HepG2 (cell line): ENCODE data around the gene CHRM5. TPM values are rescaled to one million over a fixed set of nuclear protein-coding genes. Genes with fewer than 3 reads are reported as not detected.

Experiments
- ATAC-seq: fragments of 200-7000 bp; cut with Tn5 transposase; 3 replicates; pipeline ENCODE4 v1.9.1; 2020; ENCODE audit warnings: mild to moderate bottlenecking, moderate library complexity
- BruUV-seq: library from RNA; stranded (reverse); fragments of 400-500 nt; replicated peaks from 2 replicates; lab custom pipeline; 2021; lab: Mats Ljungman, UMichigan
- CTCF ChIA-PET: fragments of 300-600 bp; formaldehyde crosslinking; extraction: SDS; loops from one replicate; lab custom pipeline; 2021; ENCODE audit warnings: low total read pairs, inconsistent platforms, low intra/inter-chr PET ratio; lab: Yijun Ruan, JAX
- POLR2A ChIA-PET: fragments of 350-600 bp; sonication (Branson Sonifier 250); formaldehyde crosslinking; loops from one replicate; lab custom pipeline; 2020; ENCODE audit warnings: antibody characterized with exemption, inconsistent platforms; lab: Yijun Ruan, JAX
- DNase-seq: peaks from one replicate; pipeline ENCODE4 v3.0.0-alpha.2; 2015; ENCODE audit warnings: low spot score
- FAIRE-seq: peaks from 3 replicates; lab custom pipeline; 2011; peaks lifted over from hg19 to GRCh38; lab: Jason Lieb, UNC
- H2AFZ ChIP-seq: one replicate; pipeline ENCODE4 v1.6.1; 2011; ENCODE audit warnings: low read length, inconsistent platforms
- H3K27ac ChIP-seq: fragments of 300-600 bp; 3 replicates; pipeline ENCODE4 v1.8.0; 2011; ENCODE audit warnings: mixed run types, mild to moderate bottlenecking, mixed read lengths, low read length, inconsistent platforms; ENCODE audit not compliant: insufficient read depth; ENCODE audit errors: extremely low read length
- H3K27me3 ChIP-seq, 2 experiments: fragments of 200-600 bp in 1 of 2; 2 replicates in 1 of 2; 3 replicates in 1 of 2; pipeline versions ENCODE4 v1.6.0 to v1.8.0; 2011; ENCODE audit warnings: low read length in 2 of 2, mild to moderate bottlenecking in 2 of 2, moderate library complexity in 2 of 2, inconsistent platforms in 1 of 2; ENCODE audit not compliant: insufficient read depth in 2 of 2, control insufficient read depth in 1 of 2
- H3K36me3 ChIP-seq, 2 experiments: fragments of 200-600 bp in 1 of 2; replicated peaks in 1 of 2; 2 replicates in 1 of 2; 3 replicates in 1 of 2; pipeline versions ENCODE4 v1.5.1 to v1.8.0; 2011; ENCODE audit warnings: low read length in 2 of 2, inconsistent platforms in 1 of 2; ENCODE audit not compliant: insufficient read depth in 2 of 2, control insufficient read depth in 1 of 2
- H3K4me1 ChIP-seq: 2 replicates; pipeline ENCODE4 v1.5.1; 2012; ENCODE audit warnings: low read length, inconsistent platforms; ENCODE audit not compliant: insufficient read depth
- H3K4me2 ChIP-seq: 2 replicates; pipeline ENCODE4 v1.6.0; 2011; ENCODE audit warnings: low read depth, low read length, inconsistent platforms
- H3K4me3 ChIP-seq, 3 experiments: fragments of 200-600 bp in 1 of 3; sonication (generic), shearing (Covaris generic) in 1 of 3; replicated peaks in 1 of 3; 2 replicates each; pipeline ENCODE4 v1.5.1; 2011 to 2016; ENCODE audit warnings: low read length in 3 of 3, inconsistent platforms in 2 of 3, low read depth in 2 of 3, mild to moderate bottlenecking in 2 of 3, control low read depth in 1 of 3, mixed read lengths in 1 of 3; ENCODE audit not compliant: insufficient read depth in 1 of 3
- H3K79me2 ChIP-seq: one replicate; pipeline ENCODE4 v1.6.1; 2011; ENCODE audit warnings: low read length, inconsistent platforms; ENCODE audit not compliant: insufficient read depth
- H3K9ac ChIP-seq: 2 replicates; pipeline ENCODE4 v1.6.0; 2011; ENCODE audit warnings: mild to moderate bottlenecking, low read depth, low read length, inconsistent platforms; ENCODE audit not compliant: insufficient read depth
- H3K9me3 ChIP-seq: 2 replicates; pipeline ENCODE4 v1.5.1; 2012; ENCODE audit warnings: mild to moderate bottlenecking, low read length
- H4K20me1 ChIP-seq: 2 replicates; pipeline ENCODE4 v1.6.0; 2011; ENCODE audit warnings: inconsistent platforms, mild to moderate bottlenecking, low read length, moderate library complexity; ENCODE audit not compliant: insufficient read depth
- CAMTA2 ChIP-seq: sonication (generic); formaldehyde crosslinking; IDR thresholded peaks from 2 replicates; pipeline ENCODE4 v1.4.0; 2020; ENCODE audit warnings: mild to moderate bottlenecking, missing genetic modification reagents, borderline replicate concordance
- RFXANK ChIP-seq: IDR thresholded peaks from 2 replicates; pipeline ENCODE4 v1.6.1; 2016
- SMAD1 ChIP-seq: sonication (generic); formaldehyde crosslinking; IDR thresholded peaks from 2 replicates; pipeline ENCODE4 v1.4.0; 2020; ENCODE audit warnings: missing genetic modification reagents, low read depth, mild to moderate bottlenecking, borderline replicate concordance
- SMC3 ChIP-seq: IDR thresholded peaks from 2 replicates; pipeline ENCODE4 v1.6.1; 2011; ENCODE audit warnings: low read length, improper control_type of control experiment
- ZNF563 ChIP-seq: sonication (generic); formaldehyde crosslinking; IDR thresholded peaks from 2 replicates; pipeline ENCODE4 v1.8.0; 2022; ENCODE audit warnings: mild to moderate bottlenecking, moderate library complexity, missing genetic modification reagents
- WGBS: methylation state at CpG from one replicate; pipeline ENCODE4 v1.1.6; 2017; ENCODE audit warnings: low lambda C conversion rate; 5-methylcytosine and 5-hydroxymethylcytosine counted together
- in situ Hi-C: cut with HindIII; loops from 2 replicates; pipeline ENCODE4 v1.10.0; 2017; ENCODE audit warnings: low pct_unique_long_range_greater_than_20kb; ENCODE audit not compliant: extremely low pct_ligation_motif_present
- intact Hi-C: fragments of 100-400 bp; cut with micrococcal nuclease; formaldehyde crosslinking; loops from one replicate; pipeline ENCODE4 v1.10.0; 2022; ENCODE audit not compliant: unreplicated experiment
- polyA plus RNA-seq, 8 experiments: library from polyadenylated mRNA; depleted of rRNA in 3 of 8; stranded (reverse) in 7 of 8; unstranded in 1 of 8; fragments of >200 nt; fragmentation: Illumina TruSeq in 4 of 8; extraction: Trizol in 4 of 8; gene quantifications; 2 replicates each; pipeline versions ENCODE4 v1.2.1 to v1.2.3, GENCODE V29; 2011 to 2016; ENCODE audit warnings: low read depth in 4 of 8, missing spikeins in 1 of 8, mixed read lengths in 1 of 8; ENCODE audit not compliant: insufficient read depth in 1 of 8
- total RNA-seq, 5 experiments: library from RNA; depleted of rRNA; stranded (reverse); fragments of >200 nt; fragmentation: Illumina TruSeq; extraction: Trizol; gene quantifications; 2 replicates each; pipeline ENCODE4 v1.2.3, GENCODE V29; 2016; ENCODE audit warnings: low read depth in 1 of 5

CHRM5 gene
- total and polyA plus RNA-seq, 2 of the 13 experiments (the other 11 are each of a cell fraction or from before 2014, with no cell fraction given) = not detected

DNA sequence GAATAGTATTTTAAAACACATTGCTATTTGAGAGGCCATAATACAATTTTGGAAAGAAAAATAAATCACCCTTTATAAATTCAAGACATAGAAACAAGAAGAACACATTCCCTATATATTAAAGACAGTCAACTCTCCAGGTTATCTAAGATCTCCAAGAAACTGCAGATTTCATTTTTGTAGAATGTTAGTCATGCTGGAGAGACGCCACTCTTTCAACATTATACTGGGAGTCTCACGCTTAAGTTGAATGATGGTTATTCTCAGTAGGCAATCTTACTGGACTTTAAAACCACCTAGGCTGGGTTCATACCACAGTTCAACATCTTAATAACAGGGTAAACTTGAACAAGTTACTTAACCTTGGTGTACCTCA, 3.6 kb upstream of the CHRM5 start:
- in situ Hi-C loops = no loop called here
- Histone ChIP-seq H3K4me2 (no peak overlapping the region), H3K27me3 (no peaks in the 10 kb centered on the region; a peak in 1 of 5 replicates), H3K4me1 (no peaks in the 10 kb centered on the region), H3K79me2 (no peaks in the 10 kb centered on the region), H3K9ac (no peak overlapping the region), H3K4me3 (no peak overlapping the region), H2AFZ (no peak overlapping the region), H3K36me3 (no peaks in the 10 kb centered on the region), H3K9me3 (no peaks in the 10 kb centered on the region), H3K27ac (no peak overlapping the region), H4K20me1 (no peaks in the 10 kb centered on the region)
- POLR2A ChIA-PET = no interaction called here
- no peak for FAIRE-seq
- no peak for ATAC-seq
- no TSS peak for BruUV-seq
- TF ChIP-seq CAMTA2 (CRISPR knock-in tag) (no peak), SMAD1 (CRISPR knock-in tag) (no peak), ZNF563 (no peak)
- DNase-seq = no peak
- CTCF ChIA-PET = interaction anchor here (1.1 to 1.6 kb wide), 4 partner anchors 206 to 229 kb away, joined by 3 to 9 read pairs (median 4); no protein-coding TSS in a partner anchor
- WGBS = 100% methylated on average over 2 of the region's 2 CpGs
- intact Hi-C loops = loop anchor here (1.0 kb wide), 1 partner anchor 229 kb away; no protein-coding TSS in a partner anchor

DNA sequence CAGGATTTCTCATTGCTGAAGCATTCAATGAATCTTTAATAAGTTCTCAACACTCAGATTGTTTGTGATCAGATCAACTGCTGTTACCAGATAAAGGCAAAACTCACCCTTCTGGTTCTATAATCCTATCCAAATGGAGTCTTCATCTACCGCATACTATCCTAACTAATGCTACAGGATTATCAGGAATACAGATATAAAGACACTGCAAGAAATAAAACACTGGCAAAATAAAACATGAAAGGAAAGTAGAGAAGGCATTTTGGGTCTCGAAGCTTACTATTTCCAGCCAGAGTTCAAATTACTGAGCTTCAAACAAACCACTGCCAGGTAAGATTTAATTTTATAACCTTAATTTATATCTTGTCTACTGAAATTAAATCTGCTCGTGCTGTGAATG, 524 bp downstream of the CHRM5 start:
- Histone ChIP-seq H3K4me1 (no peaks in the 10 kb centered on the region), H3K27me3 (no peaks in the 10 kb centered on the region; a peak in 1 of 5 replicates), H3K9me3 (no peaks in the 10 kb centered on the region), H3K4me2 (no peak overlapping the region), H3K4me3 (no peak overlapping the region), H3K36me3 (no peaks in the 10 kb centered on the region), H3K9ac (no peak overlapping the region), H3K27ac (no peak overlapping the region), H4K20me1 (no peaks in the 10 kb centered on the region), H2AFZ (no peak overlapping the region), H3K79me2 (no peaks in the 10 kb centered on the region)
- 73% methylated on average over 3 of the region's 3 CpGs for WGBS
- CTCF ChIA-PET = no interaction called here
- DNase-seq (no peak), ATAC-seq (no peak), FAIRE-seq (no peak)
- in situ Hi-C loops (no loop called here), intact Hi-C loops (no loop called here)
- no peak for TF ChIP-seq SMC3
- no peak for TF ChIP-seq RFXANK (CRISPR knock-in tag)
- BruUV-seq = no TSS peak
- POLR2A ChIA-PET = no interaction called here
